Thyroid gland (tissue), 4 donors: ENCODE measurements around the gene ARHGAP15.

ENCODE experiments used
- POLR2A ChIP-seq, 2 donors: fragments of 450-650 bp; IDR thresholded peaks; one replicate each; pipeline ENCODE4 v1.6.1; 2017; ENCODE audit warnings: antibody characterized with exemption in 2 of 2, mild to moderate bottlenecking in 2 of 2, moderate library complexity in 1 of 2
- TF ChIP-seq, protein P1 (sequence below), 6 experiments: fragments of 200-600 bp in 3 of 6; fragments of 450-650 bp in 3 of 6; sonication (generic) in 3 of 6; IDR thresholded peaks; one replicate each; pipeline ENCODE4 v1.5.1; 2016 to 2019; ENCODE audit warnings: antibody characterized with exemption in 6 of 6, mild to moderate bottlenecking in 2 of 6, inconsistent platforms in 1 of 6, moderate library complexity in 1 of 6

DNA sequence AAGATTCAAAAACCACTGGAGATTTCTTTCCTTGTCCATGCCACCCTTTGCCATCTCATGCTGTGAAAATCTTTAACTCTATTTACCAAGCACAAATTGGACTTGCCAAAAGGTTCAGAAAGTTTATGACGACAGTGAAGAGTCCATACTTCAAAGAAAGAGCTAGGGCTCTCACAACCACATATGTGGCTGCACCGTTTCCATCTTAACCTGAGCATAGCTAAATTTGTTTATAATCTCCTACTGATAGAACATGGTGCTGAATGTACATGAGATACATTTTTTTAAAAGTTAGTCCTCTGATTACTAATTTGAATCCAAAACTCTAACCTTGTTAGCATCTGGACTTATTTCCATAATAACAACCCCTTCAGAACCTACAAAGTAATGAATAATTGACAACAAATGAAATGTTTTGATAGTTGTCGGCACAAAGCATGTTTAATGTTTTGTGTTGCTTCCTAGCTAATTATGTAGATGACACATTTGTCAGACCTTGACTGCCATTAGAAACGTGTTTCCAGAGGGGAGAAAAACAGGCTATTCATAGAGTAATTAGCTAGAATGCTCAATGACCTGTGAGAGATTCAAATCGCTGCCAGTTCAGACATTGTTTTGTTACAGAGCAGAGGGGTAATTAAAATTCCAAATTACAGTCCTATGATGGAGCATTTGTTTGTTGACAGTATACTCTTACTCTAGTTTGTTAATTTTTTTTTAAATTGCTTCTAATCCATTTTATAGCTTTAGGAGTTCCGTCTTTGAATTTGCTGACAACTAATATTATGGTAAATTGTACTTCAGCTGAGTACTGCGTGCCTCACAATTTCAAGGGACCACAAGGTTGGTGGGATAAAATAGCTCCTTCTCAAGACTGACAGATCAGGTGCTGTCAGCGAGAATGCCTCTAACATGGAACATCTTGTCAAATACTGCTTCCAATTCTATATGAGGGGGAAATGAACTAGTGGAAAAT is 31.8 kb downstream of the ARHGAP15 start:
- TF ChIP-seq, protein P1, sequence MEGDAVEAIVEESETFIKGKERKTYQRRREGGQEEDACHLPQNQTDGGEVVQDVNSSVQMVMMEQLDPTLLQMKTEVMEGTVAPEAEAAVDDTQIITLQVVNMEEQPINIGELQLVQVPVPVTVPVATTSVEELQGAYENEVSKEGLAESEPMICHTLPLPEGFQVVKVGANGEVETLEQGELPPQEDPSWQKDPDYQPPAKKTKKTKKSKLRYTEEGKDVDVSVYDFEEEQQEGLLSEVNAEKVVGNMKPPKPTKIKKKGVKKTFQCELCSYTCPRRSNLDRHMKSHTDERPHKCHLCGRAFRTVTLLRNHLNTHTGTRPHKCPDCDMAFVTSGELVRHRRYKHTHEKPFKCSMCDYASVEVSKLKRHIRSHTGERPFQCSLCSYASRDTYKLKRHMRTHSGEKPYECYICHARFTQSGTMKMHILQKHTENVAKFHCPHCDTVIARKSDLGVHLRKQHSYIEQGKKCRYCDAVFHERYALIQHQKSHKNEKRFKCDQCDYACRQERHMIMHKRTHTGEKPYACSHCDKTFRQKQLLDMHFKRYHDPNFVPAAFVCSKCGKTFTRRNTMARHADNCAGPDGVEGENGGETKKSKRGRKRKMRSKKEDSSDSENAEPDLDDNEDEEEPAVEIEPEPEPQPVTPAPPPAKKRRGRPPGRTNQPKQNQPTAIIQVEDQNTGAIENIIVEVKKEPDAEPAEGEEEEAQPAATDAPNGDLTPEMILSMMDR (IDR thresholded peaks at IDR 0.05) = no peak
- TF ChIP-seq POLR2A (IDR thresholded peaks at IDR 0.05) = no peak
